ENCODE measurements around the gene LPAR1.

DNA sequence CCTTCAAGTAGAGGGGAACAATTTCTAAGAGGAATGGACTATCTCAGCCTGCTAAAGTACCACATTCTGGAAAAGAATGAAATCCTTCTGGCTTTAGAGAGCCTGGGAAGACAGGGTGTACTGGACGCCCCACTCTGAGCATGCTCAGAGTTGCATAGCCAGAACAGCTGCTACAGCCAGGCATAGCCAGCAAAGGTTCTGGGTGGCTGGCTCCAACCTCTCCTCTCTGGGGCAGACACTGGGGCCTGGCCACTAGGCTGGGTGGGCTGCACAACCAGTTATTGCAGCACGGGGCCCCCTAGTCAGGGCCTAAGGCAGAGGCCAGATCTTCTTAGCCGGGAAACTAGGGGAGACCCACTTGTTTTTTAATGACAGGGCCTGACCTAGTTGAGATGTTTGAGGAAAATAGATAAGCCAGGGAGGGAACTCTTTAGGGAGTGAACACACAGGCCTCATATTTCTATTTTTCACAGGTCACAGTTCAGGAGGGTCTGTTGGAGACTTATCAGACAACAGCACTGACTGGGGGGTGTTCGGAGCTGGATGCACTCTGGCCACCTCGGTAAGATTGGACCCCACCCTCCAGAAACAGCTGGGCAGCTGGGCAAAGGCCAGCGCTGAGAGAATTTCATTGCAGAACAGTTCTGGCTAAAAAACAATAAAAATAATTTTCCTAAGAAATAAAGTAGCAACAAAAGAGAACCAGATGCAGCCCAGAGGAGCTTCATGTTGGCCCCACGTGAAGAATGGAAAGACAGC lies 142.9 kb downstream of the LPAR1 start:
- TF ChIP-seq, protein P1, sequence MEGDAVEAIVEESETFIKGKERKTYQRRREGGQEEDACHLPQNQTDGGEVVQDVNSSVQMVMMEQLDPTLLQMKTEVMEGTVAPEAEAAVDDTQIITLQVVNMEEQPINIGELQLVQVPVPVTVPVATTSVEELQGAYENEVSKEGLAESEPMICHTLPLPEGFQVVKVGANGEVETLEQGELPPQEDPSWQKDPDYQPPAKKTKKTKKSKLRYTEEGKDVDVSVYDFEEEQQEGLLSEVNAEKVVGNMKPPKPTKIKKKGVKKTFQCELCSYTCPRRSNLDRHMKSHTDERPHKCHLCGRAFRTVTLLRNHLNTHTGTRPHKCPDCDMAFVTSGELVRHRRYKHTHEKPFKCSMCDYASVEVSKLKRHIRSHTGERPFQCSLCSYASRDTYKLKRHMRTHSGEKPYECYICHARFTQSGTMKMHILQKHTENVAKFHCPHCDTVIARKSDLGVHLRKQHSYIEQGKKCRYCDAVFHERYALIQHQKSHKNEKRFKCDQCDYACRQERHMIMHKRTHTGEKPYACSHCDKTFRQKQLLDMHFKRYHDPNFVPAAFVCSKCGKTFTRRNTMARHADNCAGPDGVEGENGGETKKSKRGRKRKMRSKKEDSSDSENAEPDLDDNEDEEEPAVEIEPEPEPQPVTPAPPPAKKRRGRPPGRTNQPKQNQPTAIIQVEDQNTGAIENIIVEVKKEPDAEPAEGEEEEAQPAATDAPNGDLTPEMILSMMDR (IDR thresholded peaks at IDR 0.05): no peak
- TF ChIP-seq POLR2A (IDR thresholded peaks at IDR 0.05): no peak

Data from heart left ventricle (tissue), 13 donors.